DOHH2 (cell line): ENCODE data around the gene SSTR4.

ENCODE experiments used
- CTCF ChIP-seq: fragments of 200-600 bp; sonication (generic); IDR thresholded peaks from one replicate; pipeline ENCODE4 v1.5.1; 2014; ENCODE audit warnings: antibody characterized with exemption, mild to moderate bottlenecking, low read depth, low read length; ENCODE audit not compliant: poor library complexity, severe bottlenecking
- EZH2phosphoT487 ChIP-seq: fragments of 200-600 bp; sonication (generic); IDR thresholded peaks from 2 replicates; pipeline ENCODE4 v1.6.1; 2017; ENCODE audit warnings: borderline replicate concordance, mild to moderate bottlenecking, antibody characterized with exemption, low read length, moderate library complexity, mixed read lengths

GRCh38 chr20:23048283-23049200, 13.4 kb downstream of the SSTR4 start:
- TF ChIP-seq CTCF, result no peak
- TF ChIP-seq EZH2phosphoT487, result no peak
